HepG2 (cell line): ENCODE measurements around the gene SHISAL1. TPM values are rescaled to one million over a fixed set of nuclear protein-coding genes. Genes with fewer than 3 reads are reported as not detected.

Experiments
- ATAC-seq: fragments of 200-7000 bp; cut with Tn5 transposase; 3 replicates; pipeline ENCODE4 v1.9.1; 2020; ENCODE audit warnings: mild to moderate bottlenecking, moderate library complexity
- BruUV-seq: library from RNA; stranded (reverse); fragments of 400-500 nt; replicated peaks from 2 replicates; lab custom pipeline; 2021; lab: Mats Ljungman, UMichigan
- CTCF ChIA-PET: fragments of 300-600 bp; formaldehyde crosslinking; extraction: SDS; loops from one replicate; lab custom pipeline; 2021; ENCODE audit warnings: low total read pairs, inconsistent platforms, low intra/inter-chr PET ratio; lab: Yijun Ruan, JAX
- POLR2A ChIA-PET: fragments of 350-600 bp; sonication (Branson Sonifier 250); formaldehyde crosslinking; loops from one replicate; lab custom pipeline; 2020; ENCODE audit warnings: antibody characterized with exemption, inconsistent platforms; lab: Yijun Ruan, JAX
- DNase-seq: peaks from one replicate; pipeline ENCODE4 v3.0.0-alpha.2; 2015; ENCODE audit warnings: low spot score
- FAIRE-seq: peaks from 3 replicates; lab custom pipeline; 2011; peaks lifted over from hg19 to GRCh38; lab: Jason Lieb, UNC
- H2AFZ ChIP-seq: one replicate; pipeline ENCODE4 v1.6.1; 2011; ENCODE audit warnings: low read length, inconsistent platforms
- H3K27ac ChIP-seq: fragments of 300-600 bp; 3 replicates; pipeline ENCODE4 v1.8.0; 2011; ENCODE audit warnings: mixed run types, mild to moderate bottlenecking, mixed read lengths, low read length, inconsistent platforms; ENCODE audit not compliant: insufficient read depth; ENCODE audit errors: extremely low read length
- H3K27me3 ChIP-seq, 2 experiments: fragments of 200-600 bp in 1 of 2; 2 replicates in 1 of 2; 3 replicates in 1 of 2; pipeline versions ENCODE4 v1.6.0 to v1.8.0; 2011; ENCODE audit warnings: low read length in 2 of 2, mild to moderate bottlenecking in 2 of 2, moderate library complexity in 2 of 2, inconsistent platforms in 1 of 2; ENCODE audit not compliant: insufficient read depth in 2 of 2, control insufficient read depth in 1 of 2
- H3K36me3 ChIP-seq, 2 experiments: fragments of 200-600 bp in 1 of 2; replicated peaks in 1 of 2; 2 replicates in 1 of 2; 3 replicates in 1 of 2; pipeline versions ENCODE4 v1.5.1 to v1.8.0; 2011; ENCODE audit warnings: low read length in 2 of 2, inconsistent platforms in 1 of 2; ENCODE audit not compliant: insufficient read depth in 2 of 2, control insufficient read depth in 1 of 2
- H3K4me1 ChIP-seq: 2 replicates; pipeline ENCODE4 v1.5.1; 2012; ENCODE audit warnings: low read length, inconsistent platforms; ENCODE audit not compliant: insufficient read depth
- H3K4me2 ChIP-seq: 2 replicates; pipeline ENCODE4 v1.6.0; 2011; ENCODE audit warnings: low read depth, low read length, inconsistent platforms
- H3K4me3 ChIP-seq, 3 experiments: fragments of 200-600 bp in 1 of 3; sonication (generic), shearing (Covaris generic) in 1 of 3; replicated peaks in 1 of 3; 2 replicates each; pipeline ENCODE4 v1.5.1; 2011 to 2016; ENCODE audit warnings: low read length in 3 of 3, inconsistent platforms in 2 of 3, low read depth in 2 of 3, mild to moderate bottlenecking in 2 of 3, control low read depth in 1 of 3, mixed read lengths in 1 of 3; ENCODE audit not compliant: insufficient read depth in 1 of 3
- H3K79me2 ChIP-seq: one replicate; pipeline ENCODE4 v1.6.1; 2011; ENCODE audit warnings: low read length, inconsistent platforms; ENCODE audit not compliant: insufficient read depth
- H3K9ac ChIP-seq: 2 replicates; pipeline ENCODE4 v1.6.0; 2011; ENCODE audit warnings: mild to moderate bottlenecking, low read depth, low read length, inconsistent platforms; ENCODE audit not compliant: insufficient read depth
- H3K9me3 ChIP-seq: 2 replicates; pipeline ENCODE4 v1.5.1; 2012; ENCODE audit warnings: mild to moderate bottlenecking, low read length
- H4K20me1 ChIP-seq: 2 replicates; pipeline ENCODE4 v1.6.0; 2011; ENCODE audit warnings: inconsistent platforms, mild to moderate bottlenecking, low read length, moderate library complexity; ENCODE audit not compliant: insufficient read depth
- BRCA1 ChIP-seq: sonication (generic); formaldehyde crosslinking; IDR thresholded peaks from 2 replicates; pipeline ENCODE4 v1.4.0; 2020; ENCODE audit warnings: missing genetic modification reagents
- CBX5 ChIP-seq: sonication (generic); formaldehyde crosslinking; IDR thresholded peaks from 2 replicates; pipeline ENCODE4 v1.4.0; 2020; ENCODE audit warnings: missing genetic modification reagents, borderline replicate concordance
- HNRNPUL1 ChIP-seq: fragments of 200-400 bp; formaldehyde crosslinking; IDR thresholded peaks from 2 replicates; pipeline ENCODE4 v1.6.1; 2017; ENCODE audit warnings: low read depth, mild to moderate bottlenecking, low read length, moderate library complexity
- HOXA9 ChIP-seq: sonication (generic); formaldehyde crosslinking; IDR thresholded peaks from 2 replicates; pipeline ENCODE4 v1.8.1; 2022; ENCODE audit warnings: missing genetic modification reagents, mild to moderate bottlenecking, moderate library complexity, borderline replicate concordance
- IRX3 ChIP-seq: sonication (generic); formaldehyde crosslinking; IDR thresholded peaks from 2 replicates; pipeline ENCODE4 v1.8.1; 2023; ENCODE audit warnings: mild to moderate bottlenecking, low read depth, missing genetic modification reagents, borderline replicate concordance
- MTA1 ChIP-seq: sonication (generic); formaldehyde crosslinking; IDR thresholded peaks from 2 replicates; pipeline ENCODE4 v1.4.0; 2020; ENCODE audit warnings: missing genetic modification reagents, mild to moderate bottlenecking, borderline replicate concordance
- PHF8 ChIP-seq: sonication (generic); formaldehyde crosslinking; IDR thresholded peaks from 2 replicates; pipeline ENCODE4 v1.5.0; 2020; ENCODE audit warnings: missing genetic modification reagents
- RFXAP ChIP-seq: sonication (generic); formaldehyde crosslinking; IDR thresholded peaks from 2 replicates; pipeline ENCODE4 v1.4.0; 2020; ENCODE audit warnings: missing genetic modification reagents, borderline replicate concordance
- SETDB1 ChIP-seq: sonication (generic); formaldehyde crosslinking; IDR thresholded peaks from 2 replicates; pipeline ENCODE4 v1.5.1; 2020; ENCODE audit warnings: missing genetic modification reagents, mild to moderate bottlenecking, borderline replicate concordance
- SMAD9 ChIP-seq: sonication (generic); formaldehyde crosslinking; IDR thresholded peaks from 2 replicates; pipeline ENCODE4 v1.5.1; 2020; ENCODE audit warnings: mild to moderate bottlenecking, missing genetic modification reagents
- SMARCE1 ChIP-seq: fragments of 450-650 bp; IDR thresholded peaks from 2 replicates; pipeline ENCODE4 v1.6.1; 2017; ENCODE audit warnings: borderline replicate concordance
- SMYD3 ChIP-seq: sonication (generic); formaldehyde crosslinking; IDR thresholded peaks from 2 replicates; pipeline ENCODE4 v1.8.1; 2023; ENCODE audit warnings: mild to moderate bottlenecking, missing genetic modification reagents
- ZNF232 ChIP-seq: sonication (generic); formaldehyde crosslinking; IDR thresholded peaks from 2 replicates; pipeline ENCODE4 v1.4.0; 2020; ENCODE audit warnings: missing genetic modification reagents, borderline replicate concordance
- ZNF292 ChIP-seq: sonication (generic); formaldehyde crosslinking; IDR thresholded peaks from 2 replicates; pipeline ENCODE4 v1.8.1; 2022; ENCODE audit warnings: mild to moderate bottlenecking, low read depth, missing genetic modification reagents, borderline replicate concordance
- ZNF3 ChIP-seq: IDR thresholded peaks from 2 replicates; pipeline ENCODE4 v1.7.0; 2017; ENCODE audit warnings: inconsistent platforms
- ZNF850 ChIP-seq: sonication (generic); formaldehyde crosslinking; conservative IDR thresholded peaks from 2 replicates; pipeline ENCODE4 v1.9.0; 2021; ENCODE audit warnings: mild to moderate bottlenecking, missing genetic modification reagents
- ZZZ3 ChIP-seq: sonication (generic); formaldehyde crosslinking; IDR thresholded peaks from 2 replicates; pipeline ENCODE4 v1.4.0; 2020; ENCODE audit warnings: missing genetic modification reagents, mild to moderate bottlenecking, borderline replicate concordance
- WGBS: methylation state at CpG from one replicate; pipeline ENCODE4 v1.1.6; 2017; ENCODE audit warnings: low lambda C conversion rate; 5-methylcytosine and 5-hydroxymethylcytosine counted together
- in situ Hi-C: cut with HindIII; loops from 2 replicates; pipeline ENCODE4 v1.10.0; 2017; ENCODE audit warnings: low pct_unique_long_range_greater_than_20kb; ENCODE audit not compliant: extremely low pct_ligation_motif_present
- intact Hi-C: fragments of 100-400 bp; cut with micrococcal nuclease; formaldehyde crosslinking; loops from one replicate; pipeline ENCODE4 v1.10.0; 2022; ENCODE audit not compliant: unreplicated experiment
- polyA plus RNA-seq, 8 experiments: library from polyadenylated mRNA; depleted of rRNA in 3 of 8; stranded (reverse) in 7 of 8; unstranded in 1 of 8; fragments of >200 nt; fragmentation: Illumina TruSeq in 4 of 8; extraction: Trizol in 4 of 8; gene quantifications; 2 replicates each; pipeline versions ENCODE4 v1.2.1 to v1.2.3, GENCODE V29; 2011 to 2016; ENCODE audit warnings: low read depth in 4 of 8, missing spikeins in 1 of 8, mixed read lengths in 1 of 8; ENCODE audit not compliant: insufficient read depth in 1 of 8
- total RNA-seq, 5 experiments: library from RNA; depleted of rRNA; stranded (reverse); fragments of >200 nt; fragmentation: Illumina TruSeq; extraction: Trizol; gene quantifications; 2 replicates each; pipeline ENCODE4 v1.2.3, GENCODE V29; 2016; ENCODE audit warnings: low read depth in 1 of 5
- TF ChIP-seq, protein P1 (sequence below): sonication (generic); formaldehyde crosslinking; IDR thresholded peaks from 2 replicates; pipeline ENCODE4 v1.4.0; 2020; ENCODE audit warnings: missing genetic modification reagents, borderline replicate concordance

The SHISAL1 gene
- total and polyA plus RNA-seq, 2 of the 13 experiments (the other 11 are each of a cell fraction or from before 2014, with no cell fraction given): not detected

GRCh38 chr22:44341431-44342346 lies 28.9 kb upstream of the SHISAL1 start:
- no TSS peak for BruUV-seq
- in situ Hi-C loops (no loop called here), intact Hi-C loops (no loop called here)
- Histone ChIP-seq H3K79me2 (no peaks in the 10 kb centered on the region), H3K27me3 (peaks cover 0 to 32% of the 10 kb centered on the region in 2 experiments; a peak in 3 of 5 replicates), H3K4me2 (no peak overlapping the region), H2AFZ (no peak overlapping the region), H3K27ac (no peak overlapping the region), H3K9ac (no peak overlapping the region), H3K4me3 (no peak overlapping the region), H3K9me3 (no peaks in the 10 kb centered on the region), H4K20me1 (no peaks in the 10 kb centered on the region), H3K4me1 (no peaks in the 10 kb centered on the region), H3K36me3 (no peaks in the 10 kb centered on the region)
- FAIRE-seq (no peak), DNase-seq (no peak), ATAC-seq (no peak)
- POLR2A ChIA-PET: no interaction called here
- WGBS: 3% methylated on average over 4 of the region's 17 CpGs
- TF ChIP-seq ZZZ3 (no peak), HNRNPUL1 (no peak), BRCA1 (CRISPR knock-in tag) (no peak), ZNF850 (no peak), PHF8 (no peak), SMYD3 (CRISPR knock-in tag) (no peak), SMAD9 (CRISPR knock-in tag) (no peak), RFXAP (CRISPR knock-in tag) (no peak), CBX5 (CRISPR knock-in tag) (no peak), SMARCE1 (no peak), ZNF292 (no peak), HOXA9 (no peak), IRX3 (CRISPR knock-in tag) (no peak), SETDB1 (CRISPR knock-in tag) (no peak), ZNF232 (no peak), ZNF3 (CRISPR knock-in tag) (no peak), MTA1 (CRISPR knock-in tag) (no peak)
- TF ChIP-seq, protein P1, sequence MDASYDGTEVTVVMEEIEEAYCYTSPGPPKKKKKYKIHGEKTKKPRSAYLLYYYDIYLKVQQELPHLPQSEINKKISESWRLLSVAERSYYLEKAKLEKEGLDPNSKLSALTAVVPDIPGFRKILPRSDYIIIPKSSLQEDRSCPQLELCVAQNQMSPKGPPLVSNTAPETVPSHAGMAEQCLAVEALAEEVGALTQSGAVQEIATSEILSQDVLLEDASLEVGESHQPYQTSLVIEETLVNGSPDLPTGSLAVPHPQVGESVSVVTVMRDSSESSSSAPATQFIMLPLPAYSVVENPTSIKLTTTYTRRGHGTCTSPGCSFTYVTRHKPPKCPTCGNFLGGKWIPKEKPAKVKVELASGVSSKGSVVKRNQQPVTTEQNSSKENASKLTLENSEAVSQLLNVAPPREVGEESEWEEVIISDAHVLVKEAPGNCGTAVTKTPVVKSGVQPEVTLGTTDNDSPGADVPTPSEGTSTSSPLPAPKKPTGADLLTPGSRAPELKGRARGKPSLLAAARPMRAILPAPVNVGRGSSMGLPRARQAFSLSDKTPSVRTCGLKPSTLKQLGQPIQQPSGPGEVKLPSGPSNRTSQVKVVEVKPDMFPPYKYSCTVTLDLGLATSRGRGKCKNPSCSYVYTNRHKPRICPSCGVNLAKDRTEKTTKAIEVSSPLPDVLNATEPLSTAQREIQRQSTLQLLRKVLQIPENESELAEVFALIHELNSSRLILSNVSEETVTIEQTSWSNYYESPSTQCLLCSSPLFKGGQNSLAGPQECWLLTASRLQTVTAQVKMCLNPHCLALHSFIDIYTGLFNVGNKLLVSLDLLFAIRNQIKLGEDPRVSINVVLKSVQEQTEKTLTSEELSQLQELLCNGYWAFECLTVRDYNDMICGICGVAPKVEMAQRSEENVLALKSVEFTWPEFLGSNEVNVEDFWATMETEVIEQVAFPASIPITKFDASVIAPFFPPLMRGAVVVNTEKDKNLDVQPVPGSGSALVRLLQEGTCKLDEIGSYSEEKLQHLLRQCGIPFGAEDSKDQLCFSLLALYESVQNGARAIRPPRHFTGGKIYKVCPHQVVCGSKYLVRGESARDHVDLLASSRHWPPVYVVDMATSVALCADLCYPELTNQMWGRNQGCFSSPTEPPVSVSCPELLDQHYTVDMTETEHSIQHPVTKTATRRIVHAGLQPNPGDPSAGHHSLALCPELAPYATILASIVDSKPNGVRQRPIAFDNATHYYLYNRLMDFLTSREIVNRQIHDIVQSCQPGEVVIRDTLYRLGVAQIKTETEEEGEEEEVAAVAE: no peak
- CTCF ChIA-PET: no interaction called here
